Osteocyte (in vitro differentiated cells): ENCODE data around the gene GNAT1. TPM values are rescaled to one million over a fixed set of nuclear protein-coding genes. Genes with fewer than 3 reads are reported as not detected.

ENCODE experiments used
- DNase-seq: peaks from one replicate; pipeline ENCODE4 v3.0.0; 2021; ENCODE audit warnings: mixed read lengths; ENCODE audit not compliant: unreplicated experiment; ENCODE audit errors: extremely low spot score
- H3K27ac Mint-ChIP-seq: one replicate; pipeline ENCODE4 v1.8.0; 2021; ENCODE audit warnings: mild to moderate bottlenecking, mixed read lengths; ENCODE audit not compliant: unreplicated experiment
- H3K27me3 Mint-ChIP-seq: one replicate; pipeline ENCODE4 v1.8.0; 2021; ENCODE audit warnings: mixed read lengths; ENCODE audit not compliant: unreplicated experiment
- H3K36me3 Mint-ChIP-seq: one replicate; pipeline ENCODE4 v1.8.0; 2021; ENCODE audit warnings: mixed read lengths; ENCODE audit not compliant: unreplicated experiment
- H3K4me1 Mint-ChIP-seq: one replicate; pipeline ENCODE4 v1.8.0; 2021; ENCODE audit warnings: mixed read lengths; ENCODE audit not compliant: unreplicated experiment
- H3K4me3 Mint-ChIP-seq: one replicate; pipeline ENCODE4 v1.8.0; 2021; ENCODE audit warnings: mild to moderate bottlenecking, moderate library complexity, mixed read lengths; ENCODE audit not compliant: unreplicated experiment
- H3K9me3 Mint-ChIP-seq: one replicate; pipeline ENCODE4 v1.8.0; 2021; ENCODE audit warnings: mixed read lengths; ENCODE audit not compliant: unreplicated experiment
- CTCF ChIP-seq: fragments of 200-600 bp; sonication (generic); IDR thresholded peaks from 2 replicates; pipeline ENCODE4 v1.5.0; 2021; ENCODE audit warnings: antibody characterized with exemption, mild to moderate bottlenecking, moderate library complexity
- microRNA-seq: library from miRNA; unstranded; fragments of <30 nt; microRNA quantifications from one replicate; pipeline ENCODE4 v1.1.0, GENCODE V29; 2020; ENCODE audit not compliant: unreplicated experiment
- total RNA-seq: library from RNA; stranded (reverse); gene quantifications from 2 replicates; pipeline ENCODE4 v1.2.1, GENCODE V29; 2021

The GNAT1 gene
- total RNA-seq, 1 donor from 2014 or later = not detected

- Mint-ChIP-seq H3K4me1 (peaks cover 80% of the 10 kb centered on the region), H3K4me3 (peak overlapping the region; percentile 69)
These were observed 53.9 kb downstream of the GNAT1 start for GRCh38 chr3:50245251-50245745.

GRCh38 chr3:50245831-50246516 lies 54.6 kb downstream of the GNAT1 start:
- Mint-ChIP-seq H3K27me3 (no peaks in the 10 kb centered on the region), H3K36me3 (peaks cover under 1% of the 10 kb centered on the region), H3K9me3 (no peaks in the 10 kb centered on the region), H3K27ac (peak overlapping the region; percentile 95), H3K4me1 (peaks cover 79% of the 10 kb centered on the region), H3K4me3 (peak overlapping the region; percentile 69)
- DNase-seq = peak; percentile 98
- peak; percentile 99 for TF ChIP-seq CTCF

More at GRCh38 chr3:50245251-50245745, 53.9 kb downstream of the GNAT1 start:
- DNase-seq = no peak
- H3K27ac Mint-ChIP-seq = peak overlapping the region; percentile 95
- no peaks in the 10 kb centered on the region for H3K36me3 Mint-ChIP-seq
- no peak for TF ChIP-seq CTCF
- H3K27me3 Mint-ChIP-seq = no peaks in the 10 kb centered on the region
- H3K9me3 Mint-ChIP-seq = no peaks in the 10 kb centered on the region

- peaks cover 78% of the 10 kb centered on the region for H3K4me1 Mint-ChIP-seq
- H3K9me3 Mint-ChIP-seq = no peaks in the 10 kb centered on the region
- no peaks in the 10 kb centered on the region for H3K27me3 Mint-ChIP-seq
- peak overlapping the region; percentile 69 for H3K4me3 Mint-ChIP-seq
- peak; percentile 27 for TF ChIP-seq CTCF
- peak overlapping the region; percentile 95 for H3K27ac Mint-ChIP-seq
- DNase-seq = peak; percentile 97
- peaks cover 3% of the 10 kb centered on the region for H3K36me3 Mint-ChIP-seq
These were observed 55.1 kb downstream of the GNAT1 start for GRCh38 chr3:50246517-50246954.

Small RNA genes lying within 50 kb of the gene (microRNA-seq; reads per million reads assigned to microRNA genes)
- gene MIR566 (not detected), gene MIR5787 (not detected)

Other genes starting within 250 kb of the GNAT1 start
- 213 and 225 TPM in 2 replicates for gene RBM5, start 102.7 kb upstream of the GNAT1 start, total RNA-seq
- 11.8 and 12.9 TPM in 2 replicates for gene SEMA3F, start 36.3 kb upstream of the GNAT1 start, total RNA-seq
- gene SLC38A3, start 13.7 kb downstream of the GNAT1 start, total RNA-seq = 3.9 and 4.5 TPM in 2 replicates
- 340 and 357 TPM in 2 replicates for gene GNAI2, start 44.6 kb downstream of the GNAT1 start, total RNA-seq
- gene SEMA3B, start 77.5 kb downstream of the GNAT1 start, total RNA-seq = 5.5 and 8.1 TPM in 2 replicates
- not detected in 2 replicates for gene LSMEM2, start 87.5 kb downstream of the GNAT1 start, total RNA-seq
- 43.3 and 54.2 TPM in 2 replicates for gene IFRD2, start 100.8 kb downstream of the GNAT1 start, total RNA-seq
- gene HYAL3, start 107.8 kb downstream of the GNAT1 start, total RNA-seq = 2.3 and 3.0 TPM in 2 replicates
- gene NAA80, start 107.8 kb downstream of the GNAT1 start, total RNA-seq = 14.3 and 16.2 TPM in 2 replicates
- 0.60 and 0.83 TPM in 2 replicates for gene HYAL1, start 112.0 kb downstream of the GNAT1 start, total RNA-seq
- gene HYAL2, start 131.1 kb downstream of the GNAT1 start, total RNA-seq = 34.1 and 37.0 TPM in 2 replicates
- gene TUSC2, start 136.6 kb downstream of the GNAT1 start, total RNA-seq = 16.9 and 18.3 TPM in 2 replicates
- gene RASSF1, start 149.2 kb downstream of the GNAT1 start, total RNA-seq = 12.8 and 13.7 TPM in 2 replicates
- 0.50 and 1.6 TPM in 2 replicates for gene ZMYND10, start 154.1 kb downstream of the GNAT1 start, total RNA-seq
- 21.0 and 25.9 TPM in 2 replicates for gene NPRL2, start 159.2 kb downstream of the GNAT1 start, total RNA-seq
- 17.2 and 18.2 TPM in 2 replicates for gene CYB561D2, start 159.3 kb downstream of the GNAT1 start, total RNA-seq
- gene TMEM115, start 167.9 kb downstream of the GNAT1 start, total RNA-seq = 63.2 and 69.0 TPM in 2 replicates